HG03066 (cell line): ENCODE data around the gene C6orf58.
"Not testable (repeated sequence)": the region's sequence is repeated elsewhere in the genome, so short reads cannot be mapped to it uniquely, and the experiment has no call there.

Source experiments
- ATAC-seq: cut with Tn5 transposase; IDR thresholded peaks from one replicate; pipeline ENCODE4 v1.9.1; 2021; ENCODE audit warnings: low read depth; ENCODE audit not compliant: unreplicated experiment

Gene C6orf58

DNA sequence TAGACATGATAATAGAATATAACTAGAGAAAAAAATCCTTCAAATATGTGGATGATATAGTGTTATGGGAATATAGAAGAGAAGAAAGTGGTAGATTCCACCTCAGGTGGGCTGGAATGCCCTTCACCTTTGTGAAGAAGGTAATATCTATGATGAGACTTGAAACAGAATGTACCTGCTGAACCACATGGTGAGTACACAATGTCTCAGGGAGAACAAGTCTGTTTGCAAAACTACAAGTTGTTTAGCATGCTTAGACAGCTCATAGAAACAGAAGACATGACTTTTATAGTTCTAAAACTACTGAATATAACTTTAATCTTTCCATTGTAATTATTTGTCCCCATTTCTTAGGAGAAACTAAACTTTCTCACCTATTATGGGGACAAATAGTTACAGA is 12.2 kb downstream of the C6orf58 start:
- no peak for ATAC-seq

DNA sequence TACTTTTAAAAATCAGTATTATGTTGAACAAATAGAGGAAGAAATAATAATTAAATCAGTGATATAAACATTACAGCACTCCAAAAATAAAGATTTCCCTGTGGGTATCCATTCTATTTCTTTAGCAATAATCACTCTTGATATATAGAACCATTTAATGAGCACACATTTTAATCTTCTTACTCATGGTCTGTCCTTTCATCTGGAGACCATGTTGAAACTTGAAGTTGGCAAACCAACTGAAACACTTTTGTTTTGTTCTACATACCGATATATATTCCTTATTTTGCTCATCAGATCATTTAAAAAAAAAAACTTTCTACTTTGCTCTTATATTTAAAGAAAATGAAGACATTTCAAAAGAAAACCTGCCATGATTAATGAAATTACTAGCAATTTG is 13.4 kb downstream of the C6orf58 start:
- no peak for ATAC-seq

DNA sequence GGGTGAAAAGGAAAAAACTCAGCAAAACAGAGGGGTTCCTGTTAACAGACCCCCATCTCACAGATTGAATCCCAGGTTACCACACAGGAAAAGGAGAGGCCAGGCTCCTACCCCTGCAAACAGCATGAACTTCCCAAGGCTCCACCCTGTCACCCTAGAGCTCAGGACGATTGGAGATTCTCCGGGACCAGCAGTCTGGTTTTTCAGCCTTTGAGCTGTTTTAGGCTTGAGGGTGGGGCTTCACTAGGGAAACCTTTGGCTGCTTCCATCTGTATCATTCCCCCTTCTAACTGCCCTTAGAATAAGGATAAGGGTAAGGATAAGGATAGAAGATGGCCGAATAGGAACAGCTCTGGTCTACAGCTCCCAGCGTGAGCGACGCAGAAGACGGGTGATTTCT is 16.0 kb downstream of the C6orf58 start:
- no peak for ATAC-seq

DNA sequence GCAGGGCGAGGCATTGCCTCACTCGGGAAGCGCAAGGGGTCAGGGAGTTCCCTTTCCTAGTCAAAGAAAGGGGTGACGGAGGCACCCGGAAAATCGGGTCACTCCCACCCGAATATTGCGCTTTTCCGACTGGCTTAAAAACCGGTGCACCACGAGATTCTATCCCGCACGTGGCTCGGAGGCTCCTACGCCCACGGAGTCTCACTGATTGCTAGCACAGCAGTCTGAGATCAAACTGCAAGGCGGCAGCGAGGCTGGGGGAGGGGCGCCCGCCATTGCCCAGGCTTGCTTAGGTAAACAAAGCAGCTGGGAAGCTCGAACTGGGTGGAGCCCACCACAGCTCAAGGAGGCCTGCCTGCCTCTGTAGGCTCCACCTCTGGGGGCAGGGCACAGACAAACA is 16.5 kb downstream of the C6orf58 start:
- ATAC-seq, result not testable (repeated sequence)

DNA sequence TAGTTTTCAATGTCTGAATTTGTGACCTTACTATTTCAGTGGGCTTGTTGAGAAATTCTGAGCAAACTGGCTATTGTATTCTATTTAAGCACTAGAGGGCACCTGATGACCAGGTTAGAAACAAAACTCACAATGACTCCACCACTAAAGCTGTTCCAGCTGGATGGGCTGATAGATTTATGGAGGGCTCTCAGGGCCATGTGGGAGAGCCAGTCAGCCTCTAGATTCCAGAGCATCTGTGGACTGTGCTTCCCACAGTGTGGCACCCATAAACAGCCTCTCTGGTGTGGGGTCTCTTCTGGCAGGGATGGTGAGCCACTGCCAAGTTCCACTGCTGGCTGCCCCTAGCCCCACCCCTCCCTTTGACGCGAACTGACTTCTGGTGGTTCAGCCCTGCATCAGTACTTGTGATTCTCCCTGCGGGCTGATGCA is 29.2 kb downstream of the C6orf58 start:
- ATAC-seq, result no peak

DNA sequence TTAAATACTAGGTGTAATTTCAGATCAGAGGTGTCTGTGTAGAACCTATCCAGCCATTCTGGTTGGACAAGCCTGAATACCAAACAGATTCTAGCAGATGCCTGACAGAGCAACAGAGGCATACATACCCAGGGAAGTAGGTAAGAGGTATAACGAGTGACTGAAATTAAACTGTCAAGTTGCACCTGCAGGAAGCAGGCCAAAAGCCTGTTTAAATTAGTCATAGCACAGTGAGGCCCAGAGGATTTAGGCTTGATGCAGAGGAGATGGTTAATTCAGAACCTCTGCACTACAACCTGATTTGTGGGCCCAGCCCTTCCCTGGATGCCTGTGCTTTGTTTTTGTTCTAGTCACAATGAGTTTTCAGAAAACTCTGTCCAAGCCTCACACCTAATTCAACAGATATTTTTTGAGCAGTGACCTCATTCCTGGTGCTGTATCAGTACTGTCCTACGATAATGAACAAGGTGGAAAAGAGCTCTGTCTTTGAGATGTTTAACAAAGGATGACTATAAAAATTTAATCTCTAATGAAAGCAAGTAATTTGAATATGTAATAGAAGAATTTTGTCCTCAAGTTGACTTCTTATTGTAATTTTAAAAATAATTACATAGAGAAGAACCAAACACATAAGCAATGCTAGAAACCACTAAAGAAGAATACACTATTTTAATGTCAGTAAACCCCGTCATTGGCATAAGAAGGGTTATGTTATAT is 31.7 kb downstream of the C6orf58 start:
- ATAC-seq, result no peak

DNA sequence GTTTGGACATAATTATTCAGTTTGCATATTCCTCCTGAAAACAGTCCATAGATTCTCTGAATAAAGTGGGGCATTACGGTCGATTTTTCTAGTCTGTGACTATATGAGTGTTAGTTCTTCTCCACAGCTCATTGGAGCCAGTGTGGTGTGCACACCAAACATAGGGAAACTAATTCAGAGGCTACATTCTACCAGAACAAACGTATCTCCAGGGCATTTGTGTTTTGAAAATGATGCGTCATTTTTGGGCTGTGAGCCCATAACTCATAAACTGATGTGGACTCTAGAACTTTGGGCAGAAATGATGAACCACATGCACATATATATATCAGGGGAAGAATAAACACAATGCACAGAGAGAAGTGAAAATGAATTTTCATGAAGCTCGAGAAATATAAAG is 41.8 kb downstream of the C6orf58 start:
- no peak for ATAC-seq

DNA sequence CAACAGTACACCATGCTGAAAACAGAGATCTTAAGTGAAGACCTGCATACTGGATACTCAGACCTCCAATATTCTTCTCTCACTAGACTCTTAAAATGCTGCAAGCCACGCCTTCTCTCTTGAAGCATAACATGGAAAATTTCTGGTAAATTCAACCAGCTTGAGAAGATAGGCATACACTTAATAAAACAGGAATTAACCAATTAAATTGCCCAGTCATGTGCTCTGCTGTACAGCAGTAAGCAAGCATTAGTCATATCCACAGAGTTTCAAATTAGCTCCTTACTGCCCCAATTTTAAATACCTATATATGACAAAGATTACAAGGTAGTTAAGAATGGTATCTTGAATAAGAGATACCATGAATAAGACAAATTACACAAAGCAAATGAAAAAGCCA is 53.8 kb downstream of the C6orf58 start:
- no peak for ATAC-seq

DNA sequence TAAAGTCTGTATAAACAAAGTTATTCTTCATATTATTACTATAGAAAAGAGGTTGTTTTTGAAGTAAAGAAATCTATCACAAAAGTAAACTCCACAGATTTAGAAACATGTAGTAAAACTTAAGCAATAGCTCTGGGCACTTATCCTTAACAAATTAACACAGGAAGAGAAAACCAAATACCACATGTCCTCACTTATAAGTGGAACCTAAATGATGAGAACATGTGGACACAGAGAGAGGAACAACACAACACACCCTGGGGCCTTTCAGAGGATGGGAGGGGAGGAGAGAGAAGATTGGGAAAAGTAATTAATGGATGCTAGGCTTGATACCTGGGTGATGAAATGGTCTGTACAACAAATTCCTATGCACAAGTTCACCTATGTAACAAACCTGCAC is 57.2 kb downstream of the C6orf58 start:
- ATAC-seq, result no peak

DNA sequence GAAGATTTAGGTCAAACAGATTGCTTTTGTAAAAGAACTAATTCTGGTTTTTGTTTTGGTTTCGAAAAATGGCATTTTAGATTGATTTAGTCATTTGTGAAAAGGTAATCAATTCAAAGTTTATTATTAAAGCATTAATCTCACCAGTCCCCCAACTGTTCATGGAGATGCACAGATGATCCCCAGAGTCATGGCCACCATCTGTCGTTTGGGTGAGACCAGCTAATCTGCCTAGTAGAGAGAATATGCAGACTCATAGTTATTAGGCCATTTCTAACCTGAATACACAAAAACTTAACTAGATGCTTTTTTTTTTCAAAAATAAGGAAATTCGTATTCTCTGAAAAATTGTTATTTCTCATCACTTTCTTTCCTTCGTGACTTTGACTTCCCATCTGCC is 58.1 kb downstream of the C6orf58 start:
- ATAC-seq, result no peak

DNA sequence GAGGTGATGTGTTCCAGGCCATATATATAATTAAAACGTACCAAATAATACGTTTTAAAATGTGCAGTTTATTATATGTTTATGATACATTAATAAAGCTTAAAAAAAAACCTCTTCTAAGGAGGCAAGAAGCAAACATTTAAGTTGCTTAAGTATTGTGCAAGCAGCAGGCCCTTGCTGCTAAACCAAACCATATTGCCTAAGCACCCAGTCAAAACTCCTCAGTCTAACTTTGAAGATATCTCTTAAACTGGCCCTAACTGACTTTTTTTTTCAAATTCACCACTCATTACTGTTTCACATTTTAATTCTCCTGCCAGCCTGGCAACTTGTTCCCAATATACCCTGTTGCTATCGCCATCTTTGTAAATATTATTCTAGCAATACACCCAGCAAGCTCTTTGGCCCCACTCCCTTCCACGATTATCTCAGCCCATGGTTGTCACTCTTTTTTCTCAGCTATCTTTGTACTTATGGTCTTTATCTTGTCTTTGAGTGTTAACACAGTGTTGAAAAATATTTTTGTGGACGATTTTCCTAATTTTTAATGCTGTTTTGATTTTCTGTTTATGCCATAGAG is 60.9 kb downstream of the C6orf58 start:
- no peak for ATAC-seq
